Activated T-cell treated with anti-CD3 and anti-CD28 coated beads for 4 hours (primary cell): Measurements from ENCODE around the gene DACT2.
"Not testable (repeated sequence)": the region's sequence is repeated elsewhere in the genome, so short reads cannot be mapped to it uniquely, and the experiment has no call there.

ENCODE experiments used
- DNase-seq: peaks from one replicate; pipeline ENCODE4 v3.0.0-alpha.2; 2020

The DACT2 gene

GRCh38 chr6:168300975-168301647 is 18.5 kb downstream of the DACT2 start:
- DNase-seq = no peak

- no peak for DNase-seq
These were observed 19.8 kb downstream of the DACT2 start for GRCh38 chr6:168299541-168300511.

- no peak for DNase-seq
These were observed 21.9 kb downstream of the DACT2 start for GRCh38 chr6:168297643-168298042.

- DNase-seq = no peak
These were observed 24.7 kb downstream of the DACT2 start for GRCh38 chr6:168294901-168295300.

GRCh38 chr6:168293636-168294530 is 25.7 kb downstream of the DACT2 start:
- DNase-seq = no peak

GRCh38 chr6:168292826-168293225 is 26.8 kb downstream of the DACT2 start:
- no peak for DNase-seq

- no peak for DNase-seq
These were observed 28.1 kb downstream of the DACT2 start for GRCh38 chr6:168291450-168291849.

- DNase-seq = no peak
These were observed 29.5 kb downstream of the DACT2 start for GRCh38 chr6:168290095-168290494.

- no peak for DNase-seq
These were observed 30.0 kb downstream of the DACT2 start for GRCh38 chr6:168289571-168289962.

GRCh38 chr6:168288781-168289570 is 30.6 kb downstream of the DACT2 start:
- no peak for DNase-seq

GRCh38 chr6:168287460-168287859 is 32.1 kb downstream of the DACT2 start:
- not testable (repeated sequence) for DNase-seq

GRCh38 chr6:168286771-168287446 is 32.7 kb downstream of the DACT2 start:
- DNase-seq = not testable (repeated sequence)

GRCh38 chr6:168286116-168286515 is 33.5 kb downstream of the DACT2 start:
- no peak for DNase-seq

- no peak for DNase-seq
These were observed 34.1 kb downstream of the DACT2 start for GRCh38 chr6:168285456-168285855.

GRCh38 chr6:168284187-168284586 is 35.4 kb downstream of the DACT2 start:
- no peak for DNase-seq

GRCh38 chr6:168283686-168284025 is 35.9 kb downstream of the DACT2 start:
- DNase-seq = no peak

- DNase-seq = no peak
These were observed 36.4 kb downstream of the DACT2 start for GRCh38 chr6:168282985-168283685.

- no peak for DNase-seq
These were observed 37.8 kb downstream of the DACT2 start for GRCh38 chr6:168281826-168282225.

- DNase-seq = not testable (repeated sequence)
These were observed 38.3 kb downstream of the DACT2 start for GRCh38 chr6:168281314-168281713.

- DNase-seq = no peak
These were observed 38.7 kb downstream of the DACT2 start for GRCh38 chr6:168280899-168281245.
